ENCODE data around the gene VSX2.

VSX2 gene

GRCh38 chr14:74223016-74223415, 16.2 kb upstream of the VSX2 start:
- no peak for DNase-seq

- DNase-seq = no peak
Measured at GRCh38 chr14:74231784-74232183, 7.5 kb upstream of the VSX2 start.

GRCh38 chr14:74235017-74235416, 4.2 kb upstream of the VSX2 start:
- no peak for DNase-seq

GRCh38 chr14:74237441-74237840, 1.8 kb upstream of the VSX2 start:
- DNase-seq = no peak

- no peak for DNase-seq
Measured at GRCh38 chr14:74239848-74240793, 872 bp downstream of the VSX2 start.

- no peak for DNase-seq
Measured at GRCh38 chr14:74240794-74241651, 1.8 kb downstream of the VSX2 start.

- no peak for DNase-seq
Measured at GRCh38 chr14:74241652-74242017, 2.4 kb downstream of the VSX2 start.

GRCh38 chr14:74242021-74242779, 3.0 kb downstream of the VSX2 start:
- no peak for DNase-seq

- no peak for DNase-seq
Measured at GRCh38 chr14:74242780-74243042, 3.5 kb downstream of the VSX2 start.

- no peak for DNase-seq
Measured at GRCh38 chr14:74243051-74243450, 3.8 kb downstream of the VSX2 start.

- DNase-seq = no peak
Measured at GRCh38 chr14:74244115-74244514, 4.9 kb downstream of the VSX2 start.

GRCh38 chr14:74245292-74245691, 6.0 kb downstream of the VSX2 start:
- DNase-seq = no peak

GRCh38 chr14:74246542-74246941, 7.3 kb downstream of the VSX2 start:
- DNase-seq = no peak

- no peak for DNase-seq
Measured at GRCh38 chr14:74248017-74248416, 8.8 kb downstream of the VSX2 start.

- DNase-seq = no peak
Measured at GRCh38 chr14:74249433-74250375, 10.5 kb downstream of the VSX2 start.

GRCh38 chr14:74255281-74255680, 16.0 kb downstream of the VSX2 start:
- no peak for DNase-seq

GRCh38 chr14:74257078-74257940, 18.1 kb downstream of the VSX2 start:
- peak; percentile 43 for DNase-seq

- no peak for DNase-seq
Measured at GRCh38 chr14:74257941-74258763, 18.9 kb downstream of the VSX2 start.

GRCh38 chr14:74258764-74259035, 19.5 kb downstream of the VSX2 start:
- no peak for DNase-seq

GRCh38 chr14:74259513-74259912, 20.3 kb downstream of the VSX2 start:
- no peak for DNase-seq
